Endodermal cell (in vitro differentiated cells): ENCODE measurements around the gene UQCRFS1. TPM values are rescaled to one million over a fixed set of nuclear protein-coding genes. Genes with fewer than 3 reads are reported as not detected.

ENCODE experiments used
- DNase-seq: peaks from one replicate; pipeline ENCODE4 v3.0.0-alpha.2; 2017
- H3K27ac ChIP-seq: 2 replicates; pipeline ENCODE4 v1.5.1; 2013; ENCODE audit warnings: mild to moderate bottlenecking, low read depth, low read length, moderate library complexity
- H3K27me3 ChIP-seq: 2 replicates; pipeline ENCODE4 v1.6.1; 2013; ENCODE audit warnings: mild to moderate bottlenecking, low read length, moderate library complexity; ENCODE audit not compliant: insufficient read depth, control insufficient read depth, poor library complexity, severe bottlenecking
- H3K36me3 ChIP-seq: 2 replicates; pipeline ENCODE4 v1.7.0; 2013; ENCODE audit warnings: mild to moderate bottlenecking, low read length, moderate library complexity; ENCODE audit not compliant: control insufficient read depth, insufficient read depth
- H3K4me1 ChIP-seq: one replicate; pipeline ENCODE4 v1.7.0; 2013; ENCODE audit warnings: low read length; ENCODE audit not compliant: control insufficient read depth, insufficient read depth
- H3K4me3 ChIP-seq: 2 replicates; pipeline ENCODE4 v1.5.1; 2013; ENCODE audit warnings: mild to moderate bottlenecking, low read length, moderate library complexity
- H3K9ac ChIP-seq: 2 replicates; pipeline ENCODE4 v1.6.1; 2013; ENCODE audit warnings: mild to moderate bottlenecking, low read length, moderate library complexity; ENCODE audit not compliant: poor library complexity, severe bottlenecking; ENCODE audit errors: extremely low read depth
- H3K9me3 ChIP-seq: 2 replicates; pipeline ENCODE4 v1.6.1; 2013; ENCODE audit warnings: mild to moderate bottlenecking, low read length, moderate library complexity; ENCODE audit not compliant: control insufficient read depth
- H3K27ac Mint-ChIP-seq: 2 replicates; pipeline ENCODE4 v1.8.0; 2020; ENCODE audit warnings: mixed read lengths
- H3K27me3 Mint-ChIP-seq: 2 replicates; pipeline ENCODE4 v1.8.0; 2021; ENCODE audit warnings: mild to moderate bottlenecking, mixed read lengths; ENCODE audit not compliant: insufficient read depth
- H3K36me3 Mint-ChIP-seq: 2 replicates; pipeline ENCODE4 v1.8.0; 2020; ENCODE audit warnings: low read depth, mixed read lengths
- H3K4me1 Mint-ChIP-seq: 2 replicates; pipeline ENCODE4 v1.8.0; 2020; ENCODE audit warnings: mixed read lengths
- H3K4me3 Mint-ChIP-seq: 2 replicates; pipeline ENCODE4 v1.8.0; 2020; ENCODE audit warnings: mild to moderate bottlenecking, moderate library complexity, mixed read lengths
- H3K9me3 Mint-ChIP-seq: 2 replicates; pipeline ENCODE4 v1.8.0; 2020; ENCODE audit warnings: mild to moderate bottlenecking, mixed read lengths
- WGBS, 2 experiments: methylation state at CpG; one replicate each; pipeline versions ENCODE4 v1.1.5 to v1.1.7; 2013; ENCODE audit warnings: missing lambda C conversion rate in 2 of 2, mixed read lengths in 1 of 2; ENCODE audit not compliant: insufficient coverage in 1 of 2, insufficient read length in 1 of 2; 5-methylcytosine and 5-hydroxymethylcytosine counted together
- total RNA-seq, 2 donors: library from RNA; stranded (reverse); fragmentation: NEBNext Ultra II Directional in 1 of 2; extraction: Animal tissue kit (Norgen Biotek cat#: 25700) in 1 of 2; gene quantifications; 2 replicates in 1 of 2; 3 replicates in 1 of 2; pipeline ENCODE4 v1.2.1, GENCODE V29; 2021
- TF ChIP-seq, protein P1 (sequence below): fragments of 200-600 bp; sonication (generic); conservative IDR thresholded peaks from 2 replicates; pipeline ENCODE4 v1.5.0; 2021; ENCODE audit warnings: antibody characterized with exemption, mild to moderate bottlenecking

UQCRFS1 gene
- total RNA-seq, 2 donors from 2014 or later: 32.4 to 32.7 TPM

DNA sequence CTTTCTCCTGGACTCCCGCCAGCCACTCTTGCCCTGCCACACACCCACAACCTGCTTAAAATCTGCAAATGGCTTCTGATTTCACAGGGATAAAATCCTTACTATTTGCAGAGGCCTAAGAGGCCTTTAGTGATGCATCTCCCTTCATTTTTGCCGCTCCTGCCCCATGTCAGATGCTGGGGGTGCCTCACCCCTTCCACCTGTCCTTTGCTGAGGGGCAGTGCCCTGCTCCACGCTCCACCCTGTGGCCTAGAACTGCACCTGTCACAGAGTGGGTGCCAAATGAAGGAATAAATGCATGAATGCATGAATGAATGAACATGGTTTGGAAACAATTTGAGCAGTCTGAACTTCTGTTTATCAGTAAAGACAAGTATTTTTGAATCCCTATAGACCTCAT is 34.1 kb upstream of the UQCRFS1 start:
- Mint-ChIP-seq H3K36me3 (no peaks in the 10 kb centered on the region), H3K4me3 (no peak overlapping the region), H3K4me1 (peaks cover 8% of the 10 kb centered on the region), H3K9me3 (no peaks in the 10 kb centered on the region), H3K27ac (no peak overlapping the region), H3K27me3 (peaks cover 28% of the 10 kb centered on the region)
- Histone ChIP-seq H3K9me3 (no peaks in the 10 kb centered on the region), H3K27ac (no peak overlapping the region), H3K9ac (no peak overlapping the region), H3K4me1 (no peaks in the 10 kb centered on the region), H3K4me3 (no peak overlapping the region), H3K27me3 (no peaks in the 10 kb centered on the region), H3K36me3 (no peaks in the 10 kb centered on the region)
- TF ChIP-seq, protein P1, sequence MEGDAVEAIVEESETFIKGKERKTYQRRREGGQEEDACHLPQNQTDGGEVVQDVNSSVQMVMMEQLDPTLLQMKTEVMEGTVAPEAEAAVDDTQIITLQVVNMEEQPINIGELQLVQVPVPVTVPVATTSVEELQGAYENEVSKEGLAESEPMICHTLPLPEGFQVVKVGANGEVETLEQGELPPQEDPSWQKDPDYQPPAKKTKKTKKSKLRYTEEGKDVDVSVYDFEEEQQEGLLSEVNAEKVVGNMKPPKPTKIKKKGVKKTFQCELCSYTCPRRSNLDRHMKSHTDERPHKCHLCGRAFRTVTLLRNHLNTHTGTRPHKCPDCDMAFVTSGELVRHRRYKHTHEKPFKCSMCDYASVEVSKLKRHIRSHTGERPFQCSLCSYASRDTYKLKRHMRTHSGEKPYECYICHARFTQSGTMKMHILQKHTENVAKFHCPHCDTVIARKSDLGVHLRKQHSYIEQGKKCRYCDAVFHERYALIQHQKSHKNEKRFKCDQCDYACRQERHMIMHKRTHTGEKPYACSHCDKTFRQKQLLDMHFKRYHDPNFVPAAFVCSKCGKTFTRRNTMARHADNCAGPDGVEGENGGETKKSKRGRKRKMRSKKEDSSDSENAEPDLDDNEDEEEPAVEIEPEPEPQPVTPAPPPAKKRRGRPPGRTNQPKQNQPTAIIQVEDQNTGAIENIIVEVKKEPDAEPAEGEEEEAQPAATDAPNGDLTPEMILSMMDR: peak; percentile 63
- DNase-seq: no peak
- WGBS, 2 experiments: 84 to 100% methylated on average over 1 to 3 of the region's 3 CpGs

DNA sequence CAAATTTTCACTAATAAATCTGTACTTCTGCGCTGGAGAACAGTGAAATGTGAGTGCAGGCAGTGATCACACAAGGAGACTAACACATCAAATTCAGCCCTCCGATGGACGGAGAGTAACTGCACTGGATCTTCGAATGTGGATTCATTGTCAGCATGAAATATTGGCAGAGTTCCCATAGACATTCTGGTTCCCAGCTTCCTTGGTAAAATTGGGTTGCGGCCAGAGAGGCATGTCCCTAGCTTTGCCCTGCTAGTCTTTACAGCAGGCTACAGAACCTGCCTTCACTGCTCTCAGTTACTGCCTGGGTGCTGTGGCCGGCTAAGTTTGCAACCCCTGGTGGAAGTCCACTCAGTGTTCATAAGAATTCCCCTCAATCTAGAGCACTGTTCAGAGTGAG is 32.3 kb upstream of the UQCRFS1 start:
- Histone ChIP-seq H3K27ac (no peak overlapping the region), H3K9me3 (no peaks in the 10 kb centered on the region), H3K36me3 (no peaks in the 10 kb centered on the region), H3K27me3 (no peaks in the 10 kb centered on the region), H3K4me3 (no peak overlapping the region), H3K4me1 (no peaks in the 10 kb centered on the region), H3K9ac (no peak overlapping the region)
- Mint-ChIP-seq H3K4me3 (no peak overlapping the region), H3K9me3 (no peaks in the 10 kb centered on the region), H3K36me3 (no peaks in the 10 kb centered on the region), H3K27me3 (peaks cover 28% of the 10 kb centered on the region), H3K4me1 (peaks cover 8% of the 10 kb centered on the region), H3K27ac (no peak overlapping the region)
- WGBS, 2 experiments: 95 to 96% methylated on average over 5 to 6 of the region's 6 CpGs
- DNase-seq: no peak
- TF ChIP-seq, protein P1: no peak

DNA sequence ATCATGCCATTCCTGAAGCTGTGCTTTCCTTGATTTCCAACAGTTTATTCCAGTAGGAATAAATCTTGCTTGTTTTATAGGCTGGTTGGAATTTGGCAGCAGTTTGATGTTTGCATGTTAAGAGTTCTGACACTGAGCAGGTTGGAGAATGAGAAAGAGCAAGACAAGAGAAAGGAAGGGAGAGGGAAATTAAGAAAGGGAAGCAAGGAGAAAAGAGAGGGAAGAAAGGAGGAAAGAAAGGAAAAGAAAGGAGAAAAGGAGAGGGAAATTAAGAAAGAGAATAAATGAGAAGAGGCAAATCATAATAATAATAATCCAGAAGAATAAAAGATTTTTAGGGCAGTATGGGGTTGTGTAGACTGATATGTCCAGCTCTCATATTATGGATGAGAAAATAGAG is 28.4 kb upstream of the UQCRFS1 start:
- Mint-ChIP-seq H3K4me1 (no peaks in the 10 kb centered on the region), H3K27ac (no peak overlapping the region), H3K27me3 (peaks cover 19% of the 10 kb centered on the region), H3K4me3 (no peak overlapping the region), H3K9me3 (no peaks in the 10 kb centered on the region), H3K36me3 (no peaks in the 10 kb centered on the region)
- Histone ChIP-seq H3K4me1 (no peaks in the 10 kb centered on the region), H3K27me3 (no peaks in the 10 kb centered on the region), H3K9ac (no peak overlapping the region), H3K4me3 (no peak overlapping the region), H3K27ac (no peak overlapping the region), H3K36me3 (no peaks in the 10 kb centered on the region), H3K9me3 (peaks cover 5% of the 10 kb centered on the region)
- DNase-seq: no peak
- TF ChIP-seq, protein P1: no peak
